HG03460 (cell line): Measurements from ENCODE around the gene ACP3.

Source experiments
- ATAC-seq: cut with Tn5 transposase; IDR thresholded peaks from one replicate; pipeline ENCODE4 v1.9.1; 2021; ENCODE audit not compliant: unreplicated experiment

ACP3 gene

GRCh38 chr3:132404276-132404675 lies 87.1 kb downstream of the ACP3 start:
- no peak for ATAC-seq

- no peak for ATAC-seq
These were observed 88.0 kb downstream of the ACP3 start for GRCh38 chr3:132405188-132405587.

GRCh38 chr3:132405609-132406299 lies 88.5 kb downstream of the ACP3 start:
- ATAC-seq = no peak

- no peak for ATAC-seq
These were observed 89.4 kb downstream of the ACP3 start for GRCh38 chr3:132406587-132406986.

GRCh38 chr3:132407025-132407424 lies 89.8 kb downstream of the ACP3 start:
- ATAC-seq = no peak
